DND-41 (cell line): ENCODE measurements around the gene COBL.

Experiments used
- EZH2 ChIP-seq: IDR thresholded peaks from 3 replicates; pipeline ENCODE4 v1.6.1; 2012; ENCODE audit warnings: borderline replicate concordance, low read depth, mild to moderate bottlenecking, moderate library complexity, low read length, inconsistent platforms; ENCODE audit not compliant: severe bottlenecking
- TF ChIP-seq, protein P1 (sequence below): IDR thresholded peaks from 2 replicates; pipeline ENCODE4 v1.5.1; 2012; ENCODE audit warnings: borderline replicate concordance, low read length, moderate library complexity, mild to moderate bottlenecking; ENCODE audit not compliant: poor library complexity, severe bottlenecking; ENCODE audit errors: extremely low read depth

DNA sequence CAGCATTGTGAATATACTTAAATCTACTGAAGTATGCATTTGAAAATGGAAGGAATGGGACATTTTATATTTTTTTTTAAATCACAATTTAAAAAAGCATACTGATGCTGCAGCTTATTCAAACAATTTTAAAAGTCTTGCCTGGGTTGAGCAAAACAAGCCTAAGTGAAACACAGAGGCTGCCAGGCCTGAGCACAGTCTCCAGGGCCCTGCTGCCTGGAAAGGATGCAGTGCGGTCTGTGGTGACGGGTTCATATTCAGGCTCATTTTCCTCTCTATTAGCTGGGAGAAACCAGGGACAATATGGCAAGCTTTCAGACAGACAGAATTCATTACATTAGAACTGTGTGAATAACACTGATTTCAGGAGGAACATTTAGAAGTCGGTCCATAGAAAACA, 251.9 kb downstream of the COBL start:
- TF ChIP-seq, protein P1, sequence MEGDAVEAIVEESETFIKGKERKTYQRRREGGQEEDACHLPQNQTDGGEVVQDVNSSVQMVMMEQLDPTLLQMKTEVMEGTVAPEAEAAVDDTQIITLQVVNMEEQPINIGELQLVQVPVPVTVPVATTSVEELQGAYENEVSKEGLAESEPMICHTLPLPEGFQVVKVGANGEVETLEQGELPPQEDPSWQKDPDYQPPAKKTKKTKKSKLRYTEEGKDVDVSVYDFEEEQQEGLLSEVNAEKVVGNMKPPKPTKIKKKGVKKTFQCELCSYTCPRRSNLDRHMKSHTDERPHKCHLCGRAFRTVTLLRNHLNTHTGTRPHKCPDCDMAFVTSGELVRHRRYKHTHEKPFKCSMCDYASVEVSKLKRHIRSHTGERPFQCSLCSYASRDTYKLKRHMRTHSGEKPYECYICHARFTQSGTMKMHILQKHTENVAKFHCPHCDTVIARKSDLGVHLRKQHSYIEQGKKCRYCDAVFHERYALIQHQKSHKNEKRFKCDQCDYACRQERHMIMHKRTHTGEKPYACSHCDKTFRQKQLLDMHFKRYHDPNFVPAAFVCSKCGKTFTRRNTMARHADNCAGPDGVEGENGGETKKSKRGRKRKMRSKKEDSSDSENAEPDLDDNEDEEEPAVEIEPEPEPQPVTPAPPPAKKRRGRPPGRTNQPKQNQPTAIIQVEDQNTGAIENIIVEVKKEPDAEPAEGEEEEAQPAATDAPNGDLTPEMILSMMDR, result no peak
- no peak for TF ChIP-seq EZH2
